HUDEP-2 (cell line): ENCODE results near the gene LYL1.

Experiments used
- DNase-seq, 76 experiments: peaks; one replicate each; lab custom pipeline; 2025; ENCODE audit not compliant: unreplicated experiment in 76 of 76; lab: John Stamatoyannopoulos, UW

Gene LYL1

DNA sequence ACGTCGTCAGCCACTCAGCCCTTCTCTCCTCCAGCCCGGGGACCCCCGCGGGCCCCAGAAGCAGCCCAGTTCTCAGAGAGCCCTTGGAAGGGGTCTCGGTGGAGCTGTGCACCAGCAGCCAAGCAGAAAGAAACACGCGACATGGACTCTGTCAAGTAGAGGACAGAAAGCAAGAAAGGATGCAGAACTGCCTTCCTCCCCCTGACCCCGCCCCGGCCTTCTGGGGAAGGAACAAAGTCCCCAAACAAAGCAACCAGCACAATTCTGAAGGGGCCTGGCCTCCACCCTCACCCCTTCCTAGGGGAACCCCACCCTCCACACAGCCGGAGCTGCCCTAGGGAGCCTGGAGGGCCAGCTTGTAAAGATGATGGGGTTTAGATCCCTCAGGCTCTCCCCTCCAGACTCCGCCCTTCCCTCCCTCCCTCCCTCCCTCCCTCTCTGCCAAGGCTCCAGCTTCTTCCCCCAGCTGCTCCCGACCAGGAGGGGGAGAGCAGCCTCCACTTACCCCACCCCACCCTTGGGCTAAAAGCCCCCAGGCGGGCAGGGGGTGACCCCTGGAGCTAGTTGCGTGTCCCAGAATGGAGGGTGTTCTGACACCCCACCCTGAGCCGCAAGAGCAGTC is 7.8 kb downstream of the LYL1 start:
- peak in 23 of 76 experiments; percentile 24 to 61 (median 40) for DNase-seq

DNA sequence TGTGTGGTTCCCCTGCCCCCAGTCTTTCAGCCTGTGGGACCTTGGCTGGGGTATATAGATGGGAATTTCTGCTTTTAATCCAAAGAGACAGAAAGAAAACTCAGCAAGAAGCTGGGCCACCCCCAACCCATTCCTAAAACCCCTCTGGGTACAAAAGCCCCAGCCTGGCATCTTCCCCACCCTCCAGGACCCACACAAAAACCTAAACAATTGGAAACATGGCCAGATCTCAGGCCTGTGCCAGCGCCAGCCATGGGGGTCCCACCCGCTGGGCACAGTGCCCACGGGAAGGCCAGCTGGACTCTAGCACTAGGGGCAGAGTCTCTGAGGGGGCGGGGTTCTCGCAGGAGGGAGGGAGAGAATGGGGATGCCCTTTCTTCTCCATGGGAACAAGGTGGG is 8.6 kb downstream of the LYL1 start:
- DNase-seq = peak in 3 of 76 experiments; percentile 31 to 36 (median 35)

DNA sequence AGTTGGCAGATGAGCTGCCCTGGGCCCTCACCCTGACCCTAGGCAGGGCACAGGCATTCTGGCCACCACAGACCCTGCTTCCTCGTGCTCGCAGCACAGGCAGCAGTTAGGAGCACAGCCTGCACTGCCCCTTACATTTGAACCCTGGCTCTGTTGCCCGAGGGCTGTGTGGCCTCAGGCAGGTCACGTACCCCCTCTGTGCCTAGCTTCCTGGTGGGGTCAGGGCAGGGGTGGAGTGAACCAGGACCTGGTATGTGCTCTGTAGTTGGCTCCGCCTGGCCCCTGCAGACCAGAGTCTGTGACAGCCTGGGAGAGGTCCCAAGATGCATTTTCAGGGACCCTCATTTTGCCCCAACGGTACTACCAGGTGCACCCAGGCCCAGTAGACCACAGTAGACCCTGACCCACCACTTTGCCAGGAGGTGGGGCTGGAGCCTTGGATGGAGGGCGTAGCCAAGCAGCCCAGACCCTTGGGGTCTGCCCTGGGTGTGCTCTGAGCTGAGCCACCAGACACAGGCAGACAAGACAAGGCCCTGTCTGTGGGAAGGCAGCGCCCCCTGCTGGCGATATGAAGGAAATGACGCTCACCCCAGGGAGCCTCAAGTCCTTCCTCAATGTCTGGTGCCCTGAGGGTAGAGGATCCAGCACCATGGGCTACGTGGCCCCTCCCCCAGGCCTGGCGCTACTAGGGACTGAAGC is 9.1 kb downstream of the LYL1 start:
- DNase-seq = peak in 69 of 76 experiments; percentile 41 to 91 (median 80)

DNA sequence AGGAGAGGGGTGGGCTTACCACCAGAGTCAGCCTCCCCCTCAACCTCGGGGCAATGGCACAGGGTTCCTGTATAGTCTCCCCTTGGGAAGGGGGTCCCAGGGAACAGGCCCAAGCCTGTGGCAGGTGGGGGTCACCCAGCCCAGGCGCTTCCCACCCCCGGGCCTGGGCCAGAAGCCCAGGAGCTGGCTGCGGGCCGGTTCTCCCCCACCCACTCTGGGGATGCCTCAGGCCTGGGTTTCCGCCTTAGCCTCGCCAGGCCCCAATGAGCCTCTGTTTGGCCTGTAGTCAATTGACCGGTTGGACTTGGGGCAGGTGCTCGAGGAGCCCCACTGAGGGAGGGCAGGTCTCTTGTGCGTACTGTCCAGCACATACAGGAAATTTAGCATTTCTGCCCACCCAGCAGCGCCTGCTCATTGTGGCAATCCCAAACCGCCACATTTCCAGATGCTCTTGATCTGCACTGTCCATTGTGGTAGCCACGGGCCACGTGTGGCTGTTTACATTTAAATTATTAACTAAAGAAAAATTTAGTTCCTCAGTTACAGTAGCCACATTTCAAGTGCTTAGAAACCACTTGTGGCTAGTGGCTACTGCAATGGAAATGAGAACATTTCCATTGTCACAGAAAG is 9.9 kb downstream of the LYL1 start:
- DNase-seq = peak in 1 of 76 experiments; percentile 36

DNA sequence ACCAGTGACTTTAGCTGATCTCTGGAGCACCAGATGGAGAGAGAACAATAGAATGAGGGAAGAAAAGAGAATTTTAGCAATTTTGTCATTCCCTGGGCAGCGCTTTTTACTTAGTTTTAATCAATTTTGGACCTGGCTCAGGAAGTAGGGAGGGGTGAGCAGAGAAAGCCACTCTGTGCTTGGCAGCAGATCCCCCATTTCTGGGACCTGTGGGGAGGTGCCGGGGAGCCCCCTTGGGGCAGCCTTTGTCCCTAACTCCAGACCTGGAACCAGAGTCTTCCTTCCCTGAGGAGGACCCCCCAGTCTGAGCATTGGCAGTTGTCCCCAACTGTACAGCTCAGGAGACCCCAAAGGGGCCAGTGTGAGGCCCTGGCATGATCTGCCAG is 10.5 kb downstream of the LYL1 start:
- DNase-seq = no peak

DNA sequence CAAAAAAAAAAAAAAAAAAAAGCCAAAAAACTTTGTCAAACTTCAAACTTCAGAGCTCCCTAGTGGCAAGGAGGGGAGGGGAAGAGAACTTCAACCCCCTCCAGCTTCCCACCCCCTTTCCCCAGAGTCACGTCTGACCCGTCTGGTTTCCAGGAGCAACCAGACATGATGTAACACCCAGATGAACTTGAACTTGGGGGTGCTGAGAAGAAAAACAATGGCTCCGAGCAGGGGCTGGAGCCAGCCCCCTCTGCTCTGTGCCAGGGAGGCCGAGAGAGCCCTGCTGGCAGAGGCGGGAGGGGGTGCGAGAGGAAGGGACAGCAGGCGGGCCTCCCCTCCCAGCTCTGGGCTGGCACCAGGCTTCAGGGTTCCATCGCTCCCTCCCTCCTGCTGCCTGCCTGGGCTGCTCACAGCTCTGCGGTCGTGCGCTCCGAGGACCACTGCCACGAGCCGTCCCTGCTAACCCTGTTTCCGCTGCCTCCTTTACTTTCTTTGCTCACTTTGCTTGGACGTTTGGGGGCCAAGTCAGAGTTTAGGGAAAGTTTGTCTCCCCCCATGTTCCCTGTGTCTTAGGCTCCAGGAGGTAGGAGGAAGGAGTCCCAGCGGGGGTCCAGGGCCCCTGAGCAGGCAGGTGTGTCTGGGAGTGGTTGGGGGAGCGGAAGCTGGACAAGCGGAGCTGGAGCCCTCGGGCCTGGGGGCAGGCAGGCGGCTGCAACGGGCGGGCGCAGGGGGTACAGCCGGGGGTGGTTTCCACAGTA is 11.1 kb downstream of the LYL1 start:
- no peak for DNase-seq

GRCh38 chr19:13090511-13091231 is 12.0 kb downstream of the LYL1 start:
- no peak for DNase-seq

DNA sequence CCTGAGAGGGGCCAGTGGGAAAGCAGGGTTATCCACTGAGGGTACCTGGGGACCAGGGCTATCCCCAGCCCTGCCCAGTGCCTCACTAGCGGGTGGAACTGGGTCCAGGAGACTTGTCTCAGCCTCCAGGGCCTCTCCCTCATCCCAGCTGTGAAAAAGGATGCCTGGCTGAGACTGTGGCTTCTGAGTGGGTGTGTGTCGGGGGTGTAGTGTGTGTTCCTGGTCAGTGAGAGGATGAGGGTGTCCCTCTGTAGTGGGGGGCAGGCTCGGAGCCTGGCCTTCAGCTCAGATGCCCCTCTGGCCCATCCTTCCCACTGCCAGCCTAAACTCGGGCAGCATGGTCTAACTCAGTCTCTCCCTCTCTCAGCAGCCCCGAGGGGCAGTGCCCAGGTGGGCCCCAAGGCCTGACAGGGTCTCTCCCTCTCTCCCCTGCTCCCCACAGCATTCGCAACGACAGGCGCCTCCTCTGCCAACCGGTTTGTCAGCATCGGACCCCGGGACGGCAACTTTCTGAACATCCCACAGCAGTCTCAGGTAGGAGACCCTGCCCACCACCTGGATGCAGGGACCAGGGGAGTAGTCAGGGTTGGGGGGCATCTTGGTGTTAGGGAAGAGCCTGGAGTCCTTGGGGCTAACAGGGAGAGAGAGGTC is 12.7 kb downstream of the LYL1 start:
- DNase-seq = no peak

DNA sequence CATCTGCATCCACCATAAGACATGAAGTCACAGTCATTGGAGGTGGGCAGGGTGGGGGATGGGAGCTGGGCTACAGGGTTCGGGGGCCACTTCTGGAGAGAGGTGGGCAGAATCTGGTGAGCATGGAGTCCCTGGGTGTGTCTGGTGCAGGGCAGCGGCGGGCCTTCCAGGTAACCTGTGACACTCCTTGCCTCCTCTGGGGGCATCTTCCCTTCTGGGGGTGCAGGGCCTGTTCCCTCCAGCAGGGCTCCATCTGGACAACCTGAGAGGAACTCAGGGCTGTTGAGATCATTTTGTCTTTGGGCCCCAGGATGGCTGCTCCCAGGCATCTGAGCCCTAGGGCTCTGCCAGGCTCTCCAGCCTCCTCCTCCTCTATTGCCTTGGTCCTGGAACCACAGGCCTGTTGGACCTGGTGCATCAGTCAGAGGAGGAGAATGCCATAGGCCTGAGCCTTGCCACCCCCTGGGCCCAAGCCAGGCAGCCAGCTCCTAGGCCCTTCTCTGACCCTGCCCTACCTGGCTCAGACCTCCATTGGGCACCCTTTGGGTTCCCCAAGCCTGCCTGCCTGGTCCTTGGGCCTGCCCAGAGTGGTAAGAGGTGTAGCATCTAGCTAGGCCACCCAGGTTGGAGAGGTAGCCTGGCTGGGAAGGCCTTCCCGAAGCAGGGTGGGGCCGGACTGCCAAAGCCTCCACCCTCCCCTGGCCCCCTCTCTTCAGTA is 13.4 kb downstream of the LYL1 start:
- peak in 17 of 76 experiments; percentile 19 to 57 (median 33) for DNase-seq

DNA sequence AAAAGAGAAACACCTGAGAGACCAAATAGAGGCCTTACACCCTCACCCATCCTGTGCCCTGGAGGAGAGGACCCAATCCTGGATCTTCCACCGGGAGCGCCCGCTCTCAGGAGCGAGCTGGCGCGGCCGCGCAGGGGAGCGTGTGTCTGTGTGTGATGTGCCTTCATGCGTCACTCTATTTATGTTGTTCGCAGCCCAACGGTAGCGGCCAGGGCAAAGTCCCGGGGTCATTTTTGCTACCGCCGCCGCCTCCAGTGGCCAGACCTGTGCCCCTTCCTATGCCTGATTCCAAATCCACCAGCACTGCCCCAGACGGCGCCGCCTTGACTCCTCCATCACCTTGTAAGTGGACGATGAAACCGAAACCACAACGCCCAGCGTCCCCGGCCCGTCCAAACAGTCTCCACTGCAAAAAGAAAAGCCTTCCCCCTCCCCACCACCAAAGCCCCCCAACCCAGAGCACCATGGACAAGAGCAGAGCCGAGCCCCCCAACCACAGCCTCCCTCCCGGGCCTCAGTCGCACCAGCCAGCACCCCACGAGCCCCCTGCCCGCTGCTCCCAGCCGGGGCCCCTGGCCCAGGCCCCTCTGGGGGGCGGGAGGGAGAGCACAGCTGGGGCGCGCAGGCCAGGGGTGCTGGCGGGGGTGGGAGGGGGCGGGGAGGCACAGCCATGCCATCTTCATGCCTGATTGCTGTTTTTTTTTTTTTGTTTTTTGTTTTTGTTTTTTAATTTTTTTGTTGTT is 14.7 kb downstream of the LYL1 start:
- no peak for DNase-seq

DNA sequence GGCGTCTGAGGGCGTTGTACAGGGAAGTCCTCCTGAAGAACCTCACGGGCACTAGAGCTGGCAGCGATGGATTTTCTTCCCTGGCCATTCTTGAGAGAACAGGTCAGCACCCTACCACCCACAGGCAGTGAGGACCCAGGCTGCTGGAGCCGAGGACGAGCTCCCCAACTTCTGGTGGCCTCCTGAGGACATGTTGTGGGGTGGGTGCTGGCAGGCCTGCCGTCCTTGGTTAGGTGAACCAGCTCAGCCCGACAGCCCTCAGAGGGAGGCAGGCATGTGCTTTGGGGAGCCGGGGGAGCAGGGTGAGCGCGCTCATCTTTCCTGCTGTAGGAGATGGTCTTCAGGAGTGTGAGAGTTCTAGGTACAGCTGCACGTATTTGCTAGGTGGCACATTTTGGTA is 15.4 kb downstream of the LYL1 start:
- DNase-seq = no peak

DNA sequence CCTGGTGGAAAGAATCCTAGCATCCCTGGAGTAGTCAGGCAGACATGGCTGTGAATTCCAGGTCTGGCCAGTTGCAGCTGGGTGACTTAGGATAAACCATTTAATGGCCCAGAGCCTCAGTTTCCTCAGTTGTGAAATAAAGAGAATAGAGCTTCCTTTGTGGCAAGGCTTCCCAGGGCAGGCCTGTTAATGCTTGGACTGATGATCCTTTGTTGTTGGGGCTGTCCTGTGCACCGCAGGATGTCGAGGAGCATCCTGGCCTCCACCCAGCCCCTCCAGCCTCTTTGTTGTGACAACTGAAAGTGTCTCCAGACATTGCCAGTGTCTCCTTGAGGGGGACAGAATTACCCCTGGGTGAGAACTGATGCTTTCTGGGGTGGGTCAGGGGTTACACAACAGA is 16.3 kb downstream of the LYL1 start:
- DNase-seq = no peak

GRCh38 chr19:13085666-13086065 is 17.0 kb downstream of the LYL1 start:
- DNase-seq = no peak

DNA sequence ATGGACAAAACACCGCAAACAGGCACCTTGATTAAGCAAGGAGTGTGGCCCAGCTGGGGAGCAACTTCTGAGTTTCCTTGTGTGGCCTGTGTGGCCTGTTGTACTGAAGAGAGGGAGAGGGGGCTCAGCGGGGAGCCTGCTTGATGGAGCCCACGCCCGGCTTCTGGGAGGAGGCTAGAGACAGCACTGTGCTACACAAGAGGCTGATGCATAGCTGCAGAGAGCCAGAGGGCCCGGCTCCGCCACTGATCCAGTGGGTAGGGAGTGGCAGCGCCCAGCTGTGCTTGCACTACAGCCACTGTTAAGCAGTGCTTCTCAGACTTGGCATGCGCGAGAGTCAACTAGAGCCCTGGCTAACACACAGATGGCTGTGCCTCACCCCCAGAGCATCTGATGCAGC is 19.0 kb downstream of the LYL1 start:
- no peak for DNase-seq

GRCh38 chr19:13083008-13083404 is 19.7 kb downstream of the LYL1 start:
- no peak for DNase-seq

GRCh38 chr19:13082192-13083007 is 20.3 kb downstream of the LYL1 start:
- DNase-seq = peak in 24 of 76 experiments; percentile 24 to 70 (median 43)

DNA sequence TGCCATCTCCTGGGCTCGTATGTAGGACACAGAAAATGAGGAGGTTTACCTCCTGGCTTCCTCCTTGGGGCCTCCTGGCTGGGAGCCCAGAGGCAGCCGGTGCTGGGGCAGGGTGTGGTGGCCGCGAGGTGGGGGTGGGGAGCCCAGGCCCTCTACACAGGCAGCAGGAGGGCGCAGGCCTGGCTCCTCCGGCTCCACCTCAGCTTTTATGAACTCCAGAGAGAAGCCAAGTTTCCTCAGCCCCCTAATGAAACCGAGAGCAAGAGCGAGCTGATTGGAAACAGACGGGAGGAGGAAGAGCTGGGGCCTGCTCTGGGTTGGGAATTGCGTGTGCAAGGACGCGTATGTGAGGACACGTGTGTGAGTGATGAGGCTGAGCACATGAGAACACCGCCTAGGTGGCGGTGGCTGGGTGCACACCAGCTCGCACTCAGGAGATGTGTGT is 23.1 kb downstream of the LYL1 start:
- DNase-seq = peak in 71 of 76 experiments; percentile 56 to 96 (median 88)
